ENCODE results near the gene LPP.

LPP gene

DNA sequence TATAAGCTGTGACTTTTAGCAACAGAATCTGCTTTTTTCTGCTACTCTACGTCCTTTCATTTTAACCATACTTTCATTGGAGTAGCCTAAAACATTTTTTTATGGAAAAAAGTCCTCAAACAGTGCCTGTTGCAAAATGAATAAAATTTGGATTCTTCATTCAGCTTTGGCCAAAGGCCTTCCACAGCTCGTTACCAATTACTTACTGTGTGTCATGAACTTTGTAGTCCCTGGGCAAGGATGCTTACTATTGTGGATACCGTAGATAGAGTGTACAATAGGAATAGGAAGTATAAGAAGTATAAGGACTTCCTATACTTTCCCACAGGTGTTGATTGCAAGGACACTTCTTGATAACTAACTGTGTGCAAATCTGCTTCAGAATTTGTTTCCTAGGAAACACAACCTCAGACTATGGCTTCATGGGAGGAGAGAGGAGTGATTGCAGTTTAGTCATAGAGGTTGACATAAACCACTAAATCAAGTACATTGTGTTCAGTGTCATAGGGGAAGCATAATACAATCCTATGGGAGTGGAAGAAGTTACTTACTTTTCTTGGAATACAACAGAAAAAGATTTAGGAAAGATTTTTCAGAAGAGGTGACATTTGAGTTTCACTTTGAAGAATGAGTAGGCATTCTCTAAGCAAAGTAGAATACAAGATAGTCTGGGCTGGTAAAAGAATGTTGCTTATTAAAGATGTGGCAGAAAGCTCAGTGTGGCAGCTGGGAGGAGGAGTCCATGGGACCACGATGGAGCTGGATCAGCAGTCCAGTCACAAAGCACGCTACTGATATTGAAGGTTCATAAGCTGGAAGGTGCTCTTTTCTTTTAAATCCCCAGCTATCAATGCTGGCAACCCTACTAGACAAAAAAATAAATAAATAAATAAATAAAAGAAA is 708.1 kb downstream of the LPP start:
- no peak for DNase-seq

DNA sequence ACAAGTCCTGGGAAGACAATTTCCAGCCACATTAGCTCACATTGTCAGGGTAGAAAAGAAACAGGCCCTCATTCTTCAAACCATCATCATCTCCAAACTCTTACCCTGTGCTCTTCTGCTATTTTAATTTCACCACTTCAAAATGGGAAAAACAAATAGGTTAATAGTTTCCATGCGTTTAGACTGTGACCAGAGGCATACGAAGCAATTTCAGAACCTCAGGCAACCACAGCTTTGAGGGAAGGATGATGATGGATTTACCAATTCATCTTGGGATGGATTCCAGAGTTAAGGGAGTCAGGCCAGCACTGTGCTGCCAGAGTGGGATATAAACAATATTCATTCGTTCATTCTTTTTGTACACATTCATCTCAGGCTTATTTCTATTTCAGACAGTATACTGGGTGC is 710.0 kb downstream of the LPP start:
- DNase-seq, result no peak

DNA sequence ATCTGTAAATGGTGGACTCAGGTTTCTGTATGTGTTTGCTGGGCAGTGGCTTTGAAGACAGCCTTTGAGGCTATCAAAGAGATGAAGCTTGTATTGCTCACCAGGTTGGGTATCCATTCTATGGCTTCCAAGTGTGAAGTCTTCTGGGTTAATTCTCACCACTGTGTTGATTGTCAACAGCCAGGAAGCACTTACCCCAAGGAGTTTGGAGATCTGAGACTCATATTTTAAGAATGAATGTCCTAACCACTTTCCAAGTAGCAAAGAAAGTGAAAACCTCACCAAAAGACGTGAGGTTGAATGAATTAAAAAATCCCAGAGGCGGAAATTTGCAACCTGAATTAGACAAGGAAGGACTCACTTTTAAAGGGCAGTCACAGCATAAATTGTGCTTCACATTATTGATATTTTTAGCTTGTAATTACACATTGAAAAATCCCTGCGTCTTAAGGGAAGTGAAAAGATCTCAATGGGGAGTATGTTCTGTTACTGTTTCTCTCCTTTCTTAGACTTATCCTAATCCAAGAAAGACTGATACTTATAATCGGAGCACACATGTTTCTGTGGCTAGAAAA is 713.8 kb downstream of the LPP start:
- DNase-seq, result no peak

DNA sequence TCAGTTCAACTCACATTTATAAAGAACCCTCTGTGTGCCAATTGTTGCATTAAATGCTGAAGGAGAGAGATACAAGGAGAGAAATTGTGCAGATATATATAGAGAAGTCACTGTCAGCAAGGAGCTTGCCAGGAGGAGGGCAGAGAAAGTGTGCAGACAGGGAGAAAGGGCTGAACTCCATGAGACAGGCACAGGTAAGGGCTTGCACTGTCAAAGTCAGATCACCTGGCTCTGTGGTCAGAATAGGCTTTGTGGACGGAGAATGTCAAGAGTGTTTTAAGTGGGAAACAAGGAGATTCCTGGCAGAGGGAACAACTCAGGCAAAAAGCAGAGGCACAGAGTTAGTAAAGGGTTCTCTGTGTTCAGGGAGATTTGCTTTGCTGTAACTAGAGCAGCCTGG is 714.8 kb downstream of the LPP start:
- DNase-seq, result no peak

DNA sequence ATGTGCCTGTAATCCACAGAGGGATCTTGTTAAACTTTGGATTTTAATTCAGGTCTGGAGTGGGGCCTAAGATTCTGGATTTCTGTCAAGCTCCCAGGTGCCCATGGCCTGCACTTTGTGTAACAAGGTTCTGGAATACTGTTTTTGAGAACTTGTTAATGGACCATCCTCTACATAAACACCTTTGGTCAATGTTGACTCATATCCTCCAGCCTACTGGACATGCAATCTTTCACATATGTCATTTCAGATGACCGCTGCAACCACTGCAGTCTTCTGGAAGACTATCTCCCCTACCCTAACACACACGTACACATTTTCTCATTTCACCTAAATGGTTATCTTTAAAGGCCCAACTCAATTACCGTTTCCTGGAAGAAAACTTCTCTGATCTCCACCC is 715.7 kb downstream of the LPP start:
- no peak for DNase-seq

DNA sequence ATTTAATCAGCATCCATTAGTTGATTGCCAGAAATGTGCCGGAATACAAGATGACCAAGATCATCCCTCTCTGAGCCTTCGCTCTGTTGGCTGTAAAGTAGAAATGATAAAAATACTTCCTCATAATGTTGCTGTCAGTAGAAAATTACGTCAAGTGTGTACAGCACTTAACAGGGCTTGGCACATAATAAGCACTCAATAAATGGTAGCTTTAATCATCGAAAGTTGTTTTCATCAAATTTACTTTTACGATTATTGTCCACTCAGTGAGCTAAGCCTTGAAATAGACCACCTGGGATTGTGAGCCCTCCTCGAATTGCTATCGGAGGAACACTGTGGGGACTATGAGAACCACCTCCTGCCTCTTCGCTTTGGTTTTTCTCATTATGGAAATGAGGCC is 716.5 kb downstream of the LPP start:
- no peak for DNase-seq

DNA sequence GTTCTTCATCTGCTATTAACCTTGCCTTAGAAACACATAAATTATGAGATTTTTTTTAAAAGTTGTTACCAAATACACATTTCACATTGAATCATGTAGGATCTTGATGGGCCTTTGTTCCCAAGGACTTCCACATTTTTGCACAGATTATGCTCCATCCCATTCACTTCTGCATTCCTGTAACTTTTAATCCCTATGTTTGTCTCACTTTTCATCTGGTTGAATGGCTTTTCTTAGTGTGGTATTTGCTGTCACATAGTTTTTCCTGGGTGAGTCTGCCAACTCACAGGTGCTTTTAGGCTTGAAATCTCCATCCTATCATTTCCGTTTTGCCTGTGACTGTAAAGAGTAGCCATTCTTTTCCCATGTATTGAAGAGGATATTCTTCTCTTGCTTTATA is 720.6 kb downstream of the LPP start:
- no peak for DNase-seq

DNA sequence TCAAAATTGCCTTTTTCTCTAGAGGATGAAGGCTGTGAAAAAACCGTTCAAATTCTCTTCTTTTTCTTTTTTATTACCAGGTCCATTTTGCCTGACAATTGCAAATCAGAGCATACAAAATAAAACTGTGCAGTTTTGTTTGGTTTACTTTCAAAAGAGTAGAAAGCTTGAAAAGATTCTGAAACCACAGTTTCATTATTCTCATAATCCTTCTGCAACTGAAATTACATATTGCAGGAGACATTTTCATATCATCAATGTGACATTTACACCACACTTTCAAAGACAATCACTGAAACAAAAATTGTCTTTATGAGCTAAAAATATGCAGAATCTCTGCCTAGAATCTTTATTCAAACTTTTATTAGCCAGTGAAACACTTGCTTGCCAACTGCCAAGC is 721.5 kb downstream of the LPP start:
- DNase-seq, result no peak

DNA sequence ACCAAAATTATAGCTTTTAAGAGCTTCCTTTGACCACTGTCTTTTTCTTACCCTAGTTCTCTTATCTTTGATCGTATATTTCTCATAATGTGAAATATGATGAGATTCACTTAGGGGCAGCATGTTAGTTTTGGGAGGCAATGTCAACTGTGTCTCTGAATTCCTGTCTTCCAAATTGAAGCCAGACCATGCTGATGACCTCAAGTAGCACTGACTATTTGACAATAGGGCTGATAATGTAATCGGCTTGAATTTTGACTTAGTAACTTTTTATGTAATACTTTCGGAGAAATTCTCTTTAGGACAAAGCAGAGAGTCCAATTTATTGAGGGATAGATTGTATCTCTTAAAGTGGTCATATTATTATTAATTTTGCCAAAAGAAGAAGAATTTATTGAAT is 722.4 kb downstream of the LPP start:
- no peak for DNase-seq

DNA sequence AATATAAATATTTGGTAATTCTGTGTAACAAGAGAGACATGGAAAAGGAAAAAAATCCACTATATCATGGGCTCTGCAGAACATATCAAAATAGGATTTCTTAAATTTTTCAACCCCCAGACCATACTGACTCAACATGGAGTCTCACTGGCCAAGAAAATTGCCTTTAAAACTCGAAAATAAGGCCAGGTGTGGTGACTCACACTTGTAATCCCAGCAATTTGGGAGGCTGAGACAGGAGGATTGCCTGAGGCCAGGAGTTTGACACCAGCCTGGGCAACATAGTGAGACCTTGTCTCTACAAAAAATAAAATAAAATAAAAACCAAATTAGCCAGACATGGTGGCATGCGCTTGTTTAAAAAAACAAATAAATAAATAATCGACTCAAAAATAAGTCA is 723.4 kb downstream of the LPP start:
- DNase-seq, result no peak

DNA sequence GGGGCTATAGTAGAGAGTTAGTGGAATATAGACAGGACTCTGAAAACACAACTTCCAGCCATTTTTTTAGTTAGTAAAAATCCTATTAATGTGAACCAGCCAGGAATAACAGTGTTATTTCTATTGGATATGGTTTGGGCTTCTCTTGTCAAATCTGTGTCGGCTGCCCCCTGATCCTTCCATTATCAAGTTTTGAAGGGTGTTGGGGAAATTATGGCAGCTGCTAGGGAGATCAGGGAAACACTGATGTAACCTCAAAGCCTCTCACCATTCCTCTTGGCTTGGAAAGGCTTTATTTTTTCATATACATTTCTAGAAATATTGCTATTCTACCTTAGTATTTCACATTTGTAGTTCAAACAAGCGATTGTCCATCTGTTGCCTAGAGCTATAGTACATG is 724.1 kb downstream of the LPP start:
- no peak for DNase-seq

DNA sequence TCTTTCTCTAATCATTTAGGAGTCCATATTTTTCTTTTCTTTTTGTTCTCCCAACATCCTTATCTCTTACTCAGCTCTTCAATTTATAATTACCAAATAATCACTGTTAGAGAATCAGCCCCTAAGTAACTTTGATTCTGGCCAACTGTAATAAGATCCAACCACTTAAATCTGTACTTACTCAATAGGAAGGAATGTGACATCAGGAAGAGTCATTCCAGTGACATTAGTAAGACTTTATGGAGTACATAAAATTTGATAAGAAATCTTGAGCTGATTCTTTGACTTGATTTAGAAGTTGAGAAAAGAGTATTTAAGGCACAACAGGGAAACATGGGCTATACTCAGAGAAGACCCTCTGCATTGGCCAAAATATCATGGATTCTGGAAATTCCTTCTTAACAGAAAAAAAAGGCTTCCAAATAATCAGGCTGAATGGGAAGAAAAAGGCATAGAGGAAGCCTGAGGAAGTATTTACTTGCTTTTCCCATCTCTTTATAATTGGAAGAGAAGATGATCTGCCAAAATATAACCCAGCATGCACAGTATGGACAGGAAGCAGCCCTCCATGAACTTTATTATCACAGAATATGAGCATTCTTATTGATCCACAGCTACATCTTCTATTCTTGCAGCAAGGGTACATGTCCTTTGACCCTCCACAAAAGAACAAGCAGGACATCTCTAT is 728.1 kb downstream of the LPP start:
- no peak for DNase-seq

DNA sequence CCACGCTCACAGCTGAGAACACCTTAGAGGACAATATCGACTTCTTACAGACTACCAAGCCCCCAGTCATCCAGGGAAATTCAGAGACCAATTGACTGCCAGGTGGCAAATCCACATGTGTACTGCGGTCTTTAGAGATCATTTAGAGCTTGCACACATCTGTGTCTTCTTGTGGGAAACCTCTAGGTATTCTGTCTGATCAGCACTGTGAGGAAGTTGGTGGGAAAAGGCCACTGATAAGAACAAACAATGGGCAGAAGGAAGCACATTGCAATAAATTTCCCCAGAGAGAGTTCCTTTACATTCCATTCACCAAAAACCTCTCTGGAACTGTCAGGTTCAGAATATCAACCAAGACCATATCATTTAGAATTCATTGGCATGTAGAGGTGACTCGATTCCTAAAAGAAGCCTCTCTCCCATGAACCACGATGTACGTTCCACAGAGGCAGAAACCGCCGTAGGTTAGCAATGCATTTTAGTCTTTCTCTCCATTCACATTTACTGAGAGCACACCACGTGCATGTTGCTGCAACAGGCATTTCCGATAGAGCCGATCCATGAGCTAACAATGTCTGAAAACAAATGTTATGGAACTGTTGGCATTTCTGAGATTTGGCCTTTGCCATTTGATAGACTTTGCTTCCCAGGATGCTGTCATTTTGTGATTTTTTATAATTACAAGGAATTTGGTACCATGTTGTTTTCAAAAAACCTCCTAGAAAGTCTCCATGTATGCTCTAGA is 730.5 kb downstream of the LPP start:
- no peak for DNase-seq

DNA sequence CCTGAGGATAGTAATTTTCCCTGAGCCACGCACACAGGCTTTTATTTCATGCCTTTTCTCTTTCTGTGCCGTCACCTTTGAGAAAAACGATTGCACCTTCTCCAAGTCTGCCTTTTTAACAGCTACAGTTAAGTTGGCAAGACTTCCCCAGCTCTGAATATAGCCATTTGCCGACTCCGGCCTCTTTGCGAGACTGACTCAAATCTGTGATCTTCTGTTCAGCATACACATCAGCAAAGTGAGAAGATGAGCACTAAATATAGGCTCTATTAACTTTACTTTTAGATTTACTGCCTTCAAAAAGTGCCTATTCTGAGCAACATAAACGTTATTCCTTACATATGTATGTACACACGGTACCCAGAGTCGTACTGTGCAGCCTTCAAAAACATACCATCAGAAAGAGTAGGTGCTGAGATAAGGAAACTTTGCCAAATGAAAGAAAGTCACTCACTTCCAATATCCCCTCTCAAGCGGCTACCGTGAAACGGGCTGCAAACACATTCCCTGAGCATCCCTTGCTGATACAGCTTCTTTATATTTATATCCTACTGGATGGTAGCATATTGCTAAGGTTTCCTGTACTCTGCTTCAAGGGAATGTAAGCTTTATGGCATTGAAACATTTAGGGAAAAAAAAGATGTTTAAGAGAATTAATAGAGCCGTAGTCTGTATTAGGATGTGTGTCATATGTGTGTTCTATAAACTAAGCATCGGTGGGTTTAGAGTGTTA is 734.5 kb downstream of the LPP start:
- no peak for DNase-seq

DNA sequence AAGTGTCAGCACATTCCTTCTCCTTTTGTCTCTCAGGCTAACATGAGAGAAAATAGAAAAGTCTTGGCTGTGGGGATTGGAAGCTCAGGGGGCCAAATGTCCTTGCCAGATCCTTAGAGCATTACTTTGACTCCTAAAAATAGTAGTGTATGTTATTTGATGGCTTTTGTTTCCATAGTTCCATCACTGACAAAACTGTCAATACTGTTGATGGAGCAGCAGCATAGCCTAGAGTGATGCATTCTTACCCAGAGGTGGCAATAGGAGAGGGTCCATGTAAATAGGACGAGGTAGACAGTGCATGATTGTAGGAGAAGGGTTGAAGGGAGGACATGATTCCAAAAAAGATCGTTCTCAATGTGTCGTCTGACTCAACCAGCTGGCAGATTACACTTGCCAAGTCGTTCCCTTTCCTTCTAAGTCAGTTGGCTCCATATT is 735.1 kb downstream of the LPP start:
- DNase-seq, result no peak

DNA sequence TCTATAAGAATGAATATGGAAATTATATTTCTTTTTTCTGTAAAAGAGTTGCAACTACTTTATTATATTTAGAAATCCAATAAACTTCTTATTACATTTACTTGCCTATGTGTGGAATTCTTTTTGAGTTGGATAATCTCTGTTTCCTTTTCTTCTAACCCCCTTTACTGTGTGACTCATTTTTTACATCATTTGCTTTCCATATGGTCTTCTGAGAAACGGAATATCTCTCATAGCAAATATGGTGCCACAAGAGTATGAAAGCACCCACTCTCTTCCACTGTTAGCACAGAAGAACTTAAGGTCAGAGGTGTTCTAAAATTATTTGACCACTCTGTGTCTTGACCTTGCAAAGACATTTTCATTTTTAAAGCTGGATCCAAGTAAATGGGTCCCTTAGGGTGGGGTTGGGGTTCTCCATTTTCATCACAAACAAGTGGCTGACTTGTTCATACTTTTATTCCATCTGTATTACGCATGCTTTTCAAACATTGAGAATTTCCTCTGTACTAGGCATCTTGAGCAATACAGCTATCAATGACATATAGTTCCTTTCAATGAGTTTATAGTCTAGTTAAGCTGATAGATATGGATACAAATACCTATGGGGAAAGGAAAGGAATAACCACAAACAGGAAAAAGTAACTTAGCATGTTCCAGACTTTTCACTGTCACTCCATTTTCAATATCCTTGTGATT is 736.8 kb downstream of the LPP start:
- no peak for DNase-seq

DNA sequence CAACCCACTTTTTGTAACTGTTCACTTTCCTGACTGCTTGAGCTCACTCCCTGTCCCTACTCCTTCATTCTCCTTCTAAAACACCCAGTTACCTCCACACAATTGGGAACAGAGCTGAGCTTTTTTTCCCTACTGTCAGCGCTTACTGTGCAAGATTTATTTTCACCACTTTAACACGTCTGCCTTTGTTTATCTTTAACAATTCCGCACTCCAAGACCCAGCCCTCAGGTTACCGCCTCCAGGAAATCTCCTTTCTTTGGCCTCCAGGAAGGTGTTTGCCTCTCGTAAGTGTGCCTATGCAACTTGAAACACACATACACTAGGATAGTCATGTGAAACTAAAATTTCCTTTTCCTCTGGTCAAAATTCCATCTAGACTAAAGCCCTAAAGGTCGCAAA is 745.9 kb downstream of the LPP start:
- DNase-seq, result no peak

DNA sequence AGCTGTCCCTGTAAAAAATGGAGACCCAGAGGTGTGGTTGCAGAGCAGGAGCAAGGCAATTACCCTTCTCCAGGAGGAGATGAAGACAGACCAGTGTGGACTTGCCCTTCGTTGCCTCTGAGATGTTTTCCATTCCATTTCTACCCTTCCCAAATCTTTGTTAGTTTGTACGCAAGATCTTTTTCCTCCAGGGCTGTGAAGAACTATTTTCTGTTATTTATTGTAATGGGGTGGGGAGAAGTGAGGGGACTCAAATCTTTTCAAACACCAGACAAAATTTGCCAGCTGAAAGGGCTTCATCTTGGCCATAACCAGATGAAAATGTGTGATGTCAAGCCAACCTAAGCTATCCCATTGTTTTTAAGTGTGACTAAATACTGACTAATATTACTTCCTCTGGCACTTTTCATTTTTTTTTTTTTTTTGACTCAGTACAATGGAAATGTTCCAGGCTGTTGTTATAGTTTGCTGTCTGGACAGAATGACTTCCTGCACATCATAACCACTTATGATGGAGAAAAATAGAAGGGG is 746.5 kb downstream of the LPP start:
- no peak for DNase-seq

DNA sequence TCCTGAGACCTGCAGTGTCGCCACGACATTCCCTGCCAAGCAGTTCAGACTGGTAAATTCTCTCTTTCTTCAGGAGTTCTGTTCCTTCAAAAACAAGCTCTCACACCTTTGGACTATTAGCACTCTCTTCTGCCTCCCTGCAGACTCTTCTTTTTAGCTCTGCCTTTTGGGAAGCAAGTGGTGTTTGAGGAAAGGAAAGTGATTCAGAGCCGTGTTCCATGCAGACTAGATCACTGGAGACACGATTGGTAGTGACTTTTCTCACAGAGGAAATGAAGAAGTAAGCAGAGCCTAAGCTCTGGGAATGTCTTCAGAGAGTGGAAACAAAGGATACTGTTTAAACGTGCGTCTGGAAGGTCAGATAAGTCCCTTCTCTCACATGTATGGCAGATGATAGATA is 747.2 kb downstream of the LPP start:
- DNase-seq, result no peak

DNA sequence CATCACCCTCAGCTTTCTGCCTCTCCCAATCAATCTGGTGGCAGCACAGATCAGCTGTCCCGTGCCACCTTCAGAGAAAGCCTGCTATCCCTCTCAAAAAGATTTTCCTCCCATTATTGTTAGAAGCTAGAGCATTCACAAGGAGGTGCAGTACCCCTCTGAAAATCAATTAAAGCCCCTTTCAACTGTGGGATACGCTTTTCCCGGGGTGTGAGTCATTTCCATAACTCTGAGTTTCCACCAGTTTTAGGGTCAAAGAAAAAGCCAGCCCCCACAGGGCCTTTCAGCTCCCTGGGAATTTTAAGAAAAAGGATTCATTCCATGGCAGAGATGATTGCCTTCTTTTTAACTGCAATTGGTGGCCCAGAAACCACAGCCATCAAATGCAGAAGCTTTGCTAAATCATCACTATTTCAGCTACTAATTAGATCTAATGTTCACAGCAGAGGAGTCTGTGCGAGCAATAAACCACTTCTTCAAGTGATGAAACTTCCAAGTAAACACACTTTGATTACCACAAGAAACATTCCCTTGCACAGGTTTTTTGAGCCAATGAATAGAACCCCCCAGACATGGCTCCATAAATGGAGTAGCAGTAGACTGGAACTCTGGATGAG is 747.8 kb downstream of the LPP start:
- no peak for DNase-seq

DNA sequence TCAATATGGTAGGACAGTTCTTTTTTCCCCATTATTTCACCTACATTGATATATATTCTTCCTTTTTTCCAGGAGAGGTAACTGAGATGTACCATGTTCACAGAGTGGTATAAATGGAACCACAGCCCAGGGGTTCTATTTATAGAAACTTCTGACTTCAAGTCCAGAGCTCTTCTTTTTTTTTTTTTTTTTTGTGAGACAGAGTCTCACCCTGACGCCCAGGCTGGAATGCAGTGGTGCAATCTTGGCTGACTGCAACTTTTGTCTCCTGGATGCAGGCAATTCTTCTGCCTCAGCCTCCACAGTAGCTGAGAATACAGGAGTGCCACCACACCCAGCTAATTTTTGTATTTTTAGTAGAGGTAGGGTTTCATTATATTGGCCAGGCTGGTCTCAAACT is 750.7 kb downstream of the LPP start:
- no peak for DNase-seq
